CD14-positive monocyte (primary cell): ENCODE measurements around the gene NRP2. TPM values are rescaled to one million over a fixed set of nuclear protein-coding genes. Genes with fewer than 3 reads are reported as not detected.

Experiments
- DNase-seq, 3 donors: peaks; one replicate each; pipeline ENCODE4 v3.0.0-alpha.2; 2011 to 2022
- H2AFZ ChIP-seq: 2 replicates; pipeline ENCODE4 v1.6.0; 2012; ENCODE audit warnings: mild to moderate bottlenecking, low read depth, low read length, inconsistent platforms; ENCODE audit not compliant: insufficient read depth, poor library complexity, severe bottlenecking
- H3K27ac ChIP-seq, 2 donors: 1 replicate in 1 of 2; 2 replicates in 1 of 2; pipeline ENCODE4 v1.5.1; 2012 to 2013; ENCODE audit warnings: low read length in 2 of 2, control low read depth in 1 of 2, inconsistent platforms in 1 of 2, low read depth in 1 of 2, mild to moderate bottlenecking in 1 of 2
- H3K27me3 ChIP-seq, 2 donors: one replicate each; pipeline versions ENCODE4 v1.6.0 to v1.6.1; 2011 to 2013; ENCODE audit warnings: low read length in 2 of 2; ENCODE audit not compliant: control insufficient read depth in 2 of 2, insufficient read depth in 2 of 2
- H3K36me3 ChIP-seq, 2 donors: replicated peaks in 1 of 2; 1 replicate in 1 of 2; 2 replicates in 1 of 2; pipeline versions ENCODE4 v1.5.1 to v1.6.1; 2012 to 2013; ENCODE audit warnings: low read length in 2 of 2, control low read depth in 1 of 2, inconsistent platforms in 1 of 2, mild to moderate bottlenecking in 1 of 2; ENCODE audit not compliant: insufficient read depth in 2 of 2, control insufficient read depth in 1 of 2
- H3K4me1 ChIP-seq, 2 donors: 1 replicate in 1 of 2; 2 replicates in 1 of 2; pipeline versions ENCODE4 v1.5.1 to v1.6.1; 2012 to 2013; ENCODE audit warnings: low read length in 2 of 2, control low read depth in 1 of 2, inconsistent platforms in 1 of 2, mild to moderate bottlenecking in 1 of 2, moderate library complexity in 1 of 2; ENCODE audit not compliant: insufficient read depth in 2 of 2, control insufficient read depth in 1 of 2
- H3K4me2 ChIP-seq: replicated peaks from 2 replicates; pipeline ENCODE3; 2012; ENCODE audit warnings: low read length, moderate library complexity, mild to moderate bottlenecking; ENCODE audit not compliant: poor library complexity, severe bottlenecking; ENCODE audit errors: extremely low read depth
- H3K4me3 ChIP-seq, 3 experiments: fragments of 200-600 bp in 1 of 3; sonication (generic) in 1 of 3; replicated peaks in 1 of 3; 1 replicate in 2 of 3; 2 replicates in 1 of 3; pipeline ENCODE4 v1.5.1; 2011 to 2013; ENCODE audit warnings: low read length in 3 of 3, mild to moderate bottlenecking in 3 of 3, control low read depth in 2 of 3, low read depth in 2 of 3, inconsistent platforms in 1 of 3, moderate library complexity in 1 of 3
- H3K79me2 ChIP-seq: 2 replicates; pipeline ENCODE4 v1.6.0; 2012; ENCODE audit warnings: mild to moderate bottlenecking, control low read depth, inconsistent platforms, low read length, moderate library complexity; ENCODE audit not compliant: insufficient read depth
- H3K9ac ChIP-seq: 2 replicates; pipeline ENCODE4 v1.6.0; 2017; ENCODE audit warnings: low read length, mild to moderate bottlenecking; ENCODE audit not compliant: insufficient read depth, poor library complexity, severe bottlenecking
- H3K9me3 ChIP-seq, 2 donors: replicated peaks in 1 of 2; 1 replicate in 1 of 2; 2 replicates in 1 of 2; pipeline versions ENCODE4 v1.5.1 to v1.6.1; 2012 to 2013; ENCODE audit warnings: low read length in 2 of 2, control low read depth in 1 of 2; ENCODE audit not compliant: control insufficient read depth in 1 of 2, insufficient read depth in 1 of 2
- H4K20me1 ChIP-seq: 2 replicates; pipeline ENCODE4 v1.6.0; 2012; ENCODE audit warnings: mild to moderate bottlenecking, low read length, control low read depth, moderate library complexity; ENCODE audit not compliant: insufficient read depth
- H3K27ac Mint-ChIP-seq, 7 donors: one replicate each; pipeline ENCODE4 v1.8.0; 2020; ENCODE audit warnings: mild to moderate bottlenecking in 7 of 7, mixed read lengths in 7 of 7, moderate library complexity in 6 of 7, inconsistent platforms in 2 of 7
- H3K27me3 Mint-ChIP-seq, 3 donors: one replicate each; pipeline ENCODE4 v1.8.0; 2021 to 2022; ENCODE audit warnings: low read depth in 3 of 3, mild to moderate bottlenecking in 3 of 3, mixed read lengths in 3 of 3, moderate library complexity in 3 of 3, inconsistent platforms in 1 of 3
- H3K36me3 Mint-ChIP-seq, 2 donors: one replicate each; pipeline ENCODE4 v1.8.0; 2020; ENCODE audit warnings: mixed read lengths in 2 of 2, inconsistent platforms in 1 of 2, mild to moderate bottlenecking in 1 of 2
- H3K4me1 Mint-ChIP-seq: one replicate; pipeline ENCODE4 v1.8.0; 2020; ENCODE audit warnings: mild to moderate bottlenecking, mixed read lengths
- H3K4me3 Mint-ChIP-seq, 2 donors: one replicate each; pipeline ENCODE4 v1.8.0; 2020; ENCODE audit warnings: mild to moderate bottlenecking in 2 of 2, mixed read lengths in 2 of 2, moderate library complexity in 1 of 2
- H3K9me3 Mint-ChIP-seq, 7 donors: one replicate each; pipeline ENCODE4 v1.8.0; 2020 to 2022; ENCODE audit warnings: mixed read lengths in 7 of 7, mild to moderate bottlenecking in 6 of 7, moderate library complexity in 6 of 7, inconsistent platforms in 2 of 7
- WGBS: methylation state at CpG from one replicate; pipeline ENCODE4 v1.1.5; 2013; ENCODE audit warnings: missing lambda C conversion rate; ENCODE audit not compliant: insufficient coverage; 5-methylcytosine and 5-hydroxymethylcytosine counted together
- intact Hi-C, 2 donors: fragments of 100-400 bp; cut with micrococcal nuclease; formaldehyde crosslinking; loops; one replicate each; pipeline versions ENCODE4 v1.15.0 to v1.15.1; 2023
- polyA plus RNA-seq, 3 donors: library from polyadenylated mRNA; depleted of rRNA in 1 of 3; unstranded in 2 of 3; stranded (reverse) in 1 of 3; fragments of 300-500 nt in 2 of 3; fragments of >200 nt in 1 of 3; fragmentation: Illumina TruSeq in 2 of 3; gene quantifications; 1 replicate in 2 of 3; 2 replicates in 1 of 3; pipeline ENCODE4 v1.2.3, GENCODE V29; 2012 to 2021
- TF ChIP-seq, protein P1 (sequence below): fragments of 200-600 bp; IDR thresholded peaks from one replicate; pipeline ENCODE4 v1.8.0; 2022; ENCODE audit warnings: antibody characterized with exemption, mild to moderate bottlenecking

The NRP2 gene
- polyA plus RNA-seq, 3 donors, result 0.97 to 3.3 (median 1.6) TPM

DNA sequence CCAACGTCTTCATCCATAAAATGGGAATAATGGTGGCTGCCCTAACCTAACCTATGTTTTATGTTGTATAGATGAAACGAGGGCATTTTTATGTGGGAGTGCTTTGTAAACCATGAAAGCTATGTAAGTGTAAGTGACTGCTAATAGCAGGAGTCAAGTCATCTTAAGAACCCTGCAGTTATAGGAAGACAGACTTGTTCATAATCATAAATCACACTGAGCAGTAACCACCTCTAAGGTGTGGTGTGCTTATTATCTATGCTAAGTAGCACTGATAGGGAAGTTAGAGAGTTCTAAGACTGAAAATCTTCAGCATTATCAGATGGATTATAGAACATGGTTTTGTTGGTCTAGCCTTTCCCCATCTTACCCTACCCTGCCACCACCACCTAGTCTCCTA, 24.2 kb upstream of the NRP2 start:
- Histone ChIP-seq H4K20me1 (no peaks in the 10 kb centered on the region), H3K4me3 (no peak overlapping the region), H3K9me3 (no peaks in the 10 kb centered on the region), H3K27ac (no peak overlapping the region), H3K36me3 (no peaks in the 10 kb centered on the region), H3K4me2 (no peak overlapping the region), H3K4me1 (no peaks in the 10 kb centered on the region), H3K79me2 (no peaks in the 10 kb centered on the region), H2AFZ (no peak overlapping the region), H3K27me3 (peaks cover 0 to 4% of the 10 kb centered on the region in 2 donors), H3K9ac (no peak overlapping the region)
- peaks cover 0 to 2% (median 0%) of the 10 kb centered on the region in 7 donors for H3K9me3 Mint-ChIP-seq
- H3K27me3 Mint-ChIP-seq, result peaks cover 3 to 8% (median 6%) of the 10 kb centered on the region in 3 donors
- no peaks in the 10 kb centered on the region for H3K4me1 Mint-ChIP-seq
- intact Hi-C loops, result no loop called here
- TF ChIP-seq, protein P1, sequence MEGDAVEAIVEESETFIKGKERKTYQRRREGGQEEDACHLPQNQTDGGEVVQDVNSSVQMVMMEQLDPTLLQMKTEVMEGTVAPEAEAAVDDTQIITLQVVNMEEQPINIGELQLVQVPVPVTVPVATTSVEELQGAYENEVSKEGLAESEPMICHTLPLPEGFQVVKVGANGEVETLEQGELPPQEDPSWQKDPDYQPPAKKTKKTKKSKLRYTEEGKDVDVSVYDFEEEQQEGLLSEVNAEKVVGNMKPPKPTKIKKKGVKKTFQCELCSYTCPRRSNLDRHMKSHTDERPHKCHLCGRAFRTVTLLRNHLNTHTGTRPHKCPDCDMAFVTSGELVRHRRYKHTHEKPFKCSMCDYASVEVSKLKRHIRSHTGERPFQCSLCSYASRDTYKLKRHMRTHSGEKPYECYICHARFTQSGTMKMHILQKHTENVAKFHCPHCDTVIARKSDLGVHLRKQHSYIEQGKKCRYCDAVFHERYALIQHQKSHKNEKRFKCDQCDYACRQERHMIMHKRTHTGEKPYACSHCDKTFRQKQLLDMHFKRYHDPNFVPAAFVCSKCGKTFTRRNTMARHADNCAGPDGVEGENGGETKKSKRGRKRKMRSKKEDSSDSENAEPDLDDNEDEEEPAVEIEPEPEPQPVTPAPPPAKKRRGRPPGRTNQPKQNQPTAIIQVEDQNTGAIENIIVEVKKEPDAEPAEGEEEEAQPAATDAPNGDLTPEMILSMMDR, result no peak
- no peaks in the 10 kb centered on the region for H3K36me3 Mint-ChIP-seq
- WGBS, result no CpG with 5 or more reads among the region's 2 CpGs
- H3K4me3 Mint-ChIP-seq, result no peak overlapping the region
- no peak for DNase-seq
- no peak overlapping the region for H3K27ac Mint-ChIP-seq

- H3K79me2 ChIP-seq, result no peaks in the 10 kb centered on the region
- H3K27ac ChIP-seq, result no peak overlapping the region
- no peaks in the 10 kb centered on the region for H3K36me3 Mint-ChIP-seq
- H3K36me3 ChIP-seq, result no peaks in the 10 kb centered on the region
- no peak overlapping the region for H3K4me3 Mint-ChIP-seq
- no peak overlapping the region for H2AFZ ChIP-seq
- H3K9me3 Mint-ChIP-seq, result peaks cover 0 to 2% (median 0%) of the 10 kb centered on the region in 7 donors
- no peaks in the 10 kb centered on the region for H3K4me1 ChIP-seq
- H4K20me1 ChIP-seq, result no peaks in the 10 kb centered on the region
- no peaks in the 10 kb centered on the region for H3K4me1 Mint-ChIP-seq
- TF ChIP-seq, protein P1, result no peak
- intact Hi-C loops, result no loop called here
- no peak overlapping the region for H3K27ac Mint-ChIP-seq
- H3K27me3 ChIP-seq, result peaks cover 0 to 4% of the 10 kb centered on the region in 2 donors
- DNase-seq, result no peak
- no peak overlapping the region for H3K9ac ChIP-seq
- H3K27me3 Mint-ChIP-seq, result peaks cover 3 to 10% (median 9%) of the 10 kb centered on the region in 3 donors
- H3K4me3 ChIP-seq, result no peak overlapping the region
- WGBS, result no CpG with 5 or more reads among the region's 2 CpGs
- H3K9me3 ChIP-seq, result no peaks in the 10 kb centered on the region
- H3K4me2 ChIP-seq, result no peak overlapping the region
These were observed 23.7 kb upstream of the NRP2 start for GRCh38 chr2:205658572-205658971.
